Activated CD4-positive, CD25-positive, alpha-beta regulatory T cell treated with anti-CD3 and anti-CD28 coated beads, Interleukin-2, amount 50 U/mL, for 16 hours (primary cell): ENCODE results near the gene SLC48A1.

Experiments
- DNase-seq: peaks from one replicate; pipeline ENCODE4 v3.0.0-alpha.2; 2020; ENCODE audit warnings: low read depth, low spot score

SLC48A1 gene

GRCh38 chr12:47824198-47824597 is 51.2 kb downstream of the SLC48A1 start:
- no peak for DNase-seq

- no peak for DNase-seq
These were observed 51.6 kb downstream of the SLC48A1 start for GRCh38 chr12:47824635-47825034.

DNA sequence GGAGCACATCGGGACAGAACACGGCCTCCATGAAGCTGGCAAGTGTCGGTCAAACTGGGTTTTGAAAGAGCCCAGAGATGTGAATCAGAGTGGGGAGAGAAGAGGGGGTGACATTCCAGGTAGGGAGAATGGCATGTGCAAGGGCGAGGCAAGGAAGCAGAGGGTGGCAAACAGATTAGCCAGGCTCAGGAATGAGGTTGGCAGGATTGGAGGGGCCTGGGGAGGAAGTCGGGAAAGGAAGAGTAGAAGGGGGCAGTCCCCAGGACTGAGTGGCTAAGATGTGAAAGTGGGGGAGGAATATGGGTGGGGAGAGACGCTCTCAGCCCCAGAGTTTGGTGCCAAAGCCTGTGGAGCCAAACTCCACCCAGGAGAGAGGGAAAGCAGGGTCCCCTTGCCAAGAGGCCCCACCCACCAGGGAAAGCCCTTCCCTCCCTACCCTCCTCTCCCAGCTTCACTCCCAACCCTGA is 52.2 kb downstream of the SLC48A1 start:
- no peak for DNase-seq

GRCh38 chr12:47828008-47828975 is 55.3 kb downstream of the SLC48A1 start:
- no peak for DNase-seq

GRCh38 chr12:47828976-47829482 is 56.0 kb downstream of the SLC48A1 start:
- DNase-seq, result no peak

GRCh38 chr12:47829584-47829983 is 56.5 kb downstream of the SLC48A1 start:
- no peak for DNase-seq
